D341Med (cell line): ENCODE measurements around the gene BRSK2.

Experiments used
- DNase-seq: peaks from one replicate; pipeline ENCODE4 v3.0.0; 2012; ENCODE audit warnings: low spot score

BRSK2 gene

DNA sequence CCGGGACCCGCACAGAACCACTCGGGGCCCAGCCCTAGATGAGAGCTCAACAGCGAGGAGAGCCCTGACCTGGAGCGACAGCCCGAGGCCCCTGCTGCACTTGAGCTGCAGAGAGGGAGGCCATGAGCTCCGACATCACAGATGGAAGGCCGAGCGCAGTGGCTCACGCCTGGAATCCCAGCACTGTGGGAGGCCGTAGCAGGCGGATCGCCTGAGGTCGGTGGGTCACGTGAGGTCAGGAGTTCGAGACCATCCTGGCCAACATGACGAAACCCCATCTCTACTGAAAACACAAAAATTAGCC is 13.8 kb upstream of the BRSK2 start:
- DNase-seq, result no peak

DNA sequence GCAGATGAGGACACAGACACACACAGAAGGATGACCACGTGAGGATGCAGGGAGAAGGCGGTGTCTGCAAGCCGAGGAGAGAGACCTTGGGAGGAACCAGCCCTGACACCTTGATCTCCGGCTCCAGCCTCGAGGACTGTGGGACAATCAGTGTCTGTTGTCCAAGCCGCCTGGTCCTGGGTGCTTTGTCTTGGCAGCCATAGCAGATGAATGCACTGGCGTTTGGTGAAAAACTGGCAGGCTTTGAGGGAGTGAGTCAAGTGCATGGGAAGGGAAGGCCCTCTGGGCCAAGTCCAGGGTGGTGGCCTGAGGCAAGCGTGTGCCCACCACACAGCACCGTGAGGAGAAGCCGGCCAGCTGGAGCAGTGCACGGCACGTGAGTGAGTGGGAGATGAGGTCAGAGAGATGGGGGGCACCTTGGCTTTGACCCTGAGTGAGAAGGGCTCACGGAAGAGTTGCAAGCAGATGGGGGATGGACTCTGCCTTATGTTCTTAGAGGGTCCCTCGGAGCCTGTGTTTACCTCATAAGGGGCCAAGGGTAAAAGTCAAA is 12.4 kb upstream of the BRSK2 start:
- DNase-seq, result no peak

DNA sequence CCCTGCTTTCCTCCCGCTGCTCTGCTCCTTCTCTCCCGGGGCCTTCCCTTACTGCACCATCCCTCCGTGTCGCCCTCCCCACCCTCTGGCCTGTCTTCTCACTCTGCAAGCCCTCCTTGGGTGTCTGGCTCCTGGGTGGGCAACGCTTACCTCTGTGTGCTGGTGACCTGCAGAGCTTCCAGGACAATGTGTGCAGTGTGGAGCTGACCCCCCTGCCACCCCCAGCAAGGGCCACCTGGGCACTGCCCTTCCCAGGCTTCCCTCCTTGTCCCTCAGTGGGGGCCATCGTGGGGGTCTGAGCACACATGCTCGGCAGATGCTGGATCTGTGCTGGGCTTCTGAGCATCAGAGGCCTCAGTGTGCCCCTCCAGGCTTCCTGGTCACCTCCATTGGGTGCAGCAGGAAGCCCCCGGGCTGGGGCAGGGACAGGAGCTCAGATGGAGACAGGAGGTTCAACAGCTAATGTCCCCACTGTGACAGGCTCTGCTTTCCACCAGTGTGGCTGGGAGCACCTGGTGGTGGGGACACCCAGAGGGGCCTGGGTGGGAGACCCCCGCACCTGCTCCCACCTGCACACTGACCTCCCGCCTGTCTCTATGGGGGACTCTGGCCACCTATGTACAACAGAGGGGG is 7.8 kb upstream of the BRSK2 start:
- DNase-seq, result no peak

DNA sequence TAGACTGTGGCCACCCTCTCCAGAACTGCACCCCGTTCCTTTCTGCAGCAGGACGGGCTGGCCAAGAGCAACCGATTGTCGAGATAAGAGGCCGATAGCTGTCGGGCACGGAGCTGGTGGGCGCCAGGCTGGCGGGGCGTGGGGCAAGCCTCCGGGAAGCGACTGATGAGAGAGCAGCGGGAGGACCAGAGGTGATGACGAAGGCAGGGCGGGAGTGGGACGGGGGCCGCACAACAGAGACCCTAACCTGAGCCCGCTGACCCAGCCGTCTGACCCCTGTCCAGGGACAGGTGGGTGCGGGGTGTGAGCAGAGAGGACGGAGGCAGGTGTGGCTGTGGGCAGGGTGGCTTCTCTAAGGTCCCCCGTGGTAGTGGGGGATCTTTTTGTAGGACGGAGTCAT is 7.3 kb upstream of the BRSK2 start:
- no peak for DNase-seq

DNA sequence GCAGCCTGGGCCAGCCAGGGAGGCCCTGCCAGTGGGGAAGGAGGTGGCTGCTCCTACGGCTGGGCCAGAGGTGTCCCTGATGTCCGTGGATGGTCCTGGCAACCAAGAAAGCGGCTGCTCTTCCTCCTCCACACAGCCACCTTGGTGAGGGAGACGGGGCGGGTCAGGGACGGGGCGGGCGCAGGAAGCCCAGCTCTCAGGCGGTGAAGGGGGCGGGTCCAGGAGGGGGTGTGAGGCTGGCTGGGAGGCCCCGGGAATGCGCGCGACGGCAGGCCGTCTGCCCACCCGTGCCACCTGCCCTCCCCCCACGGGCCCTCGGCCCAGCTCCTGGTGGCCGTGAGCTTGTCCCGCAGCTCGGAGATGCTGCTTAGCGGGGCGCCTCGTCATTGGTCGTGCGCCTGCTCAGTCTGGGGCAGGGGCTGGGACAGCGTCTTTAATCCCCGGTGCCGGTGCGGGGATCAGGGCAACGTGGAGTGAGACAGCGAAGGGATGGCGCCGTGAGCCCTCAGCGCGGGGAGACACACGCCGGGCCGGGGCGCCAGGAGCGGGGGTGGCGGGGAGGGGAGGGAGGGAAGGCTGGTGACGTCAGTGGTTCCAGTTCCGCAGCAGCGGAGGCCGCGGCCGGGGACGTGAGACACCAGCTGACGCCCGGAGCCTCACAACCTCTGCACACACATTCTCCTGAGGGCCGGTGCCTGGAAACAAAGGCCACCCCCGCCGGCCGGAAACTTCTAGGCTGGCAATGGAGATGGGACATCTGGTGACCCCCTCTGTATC is 6.7 kb upstream of the BRSK2 start:
- DNase-seq, result peak; percentile 90

DNA sequence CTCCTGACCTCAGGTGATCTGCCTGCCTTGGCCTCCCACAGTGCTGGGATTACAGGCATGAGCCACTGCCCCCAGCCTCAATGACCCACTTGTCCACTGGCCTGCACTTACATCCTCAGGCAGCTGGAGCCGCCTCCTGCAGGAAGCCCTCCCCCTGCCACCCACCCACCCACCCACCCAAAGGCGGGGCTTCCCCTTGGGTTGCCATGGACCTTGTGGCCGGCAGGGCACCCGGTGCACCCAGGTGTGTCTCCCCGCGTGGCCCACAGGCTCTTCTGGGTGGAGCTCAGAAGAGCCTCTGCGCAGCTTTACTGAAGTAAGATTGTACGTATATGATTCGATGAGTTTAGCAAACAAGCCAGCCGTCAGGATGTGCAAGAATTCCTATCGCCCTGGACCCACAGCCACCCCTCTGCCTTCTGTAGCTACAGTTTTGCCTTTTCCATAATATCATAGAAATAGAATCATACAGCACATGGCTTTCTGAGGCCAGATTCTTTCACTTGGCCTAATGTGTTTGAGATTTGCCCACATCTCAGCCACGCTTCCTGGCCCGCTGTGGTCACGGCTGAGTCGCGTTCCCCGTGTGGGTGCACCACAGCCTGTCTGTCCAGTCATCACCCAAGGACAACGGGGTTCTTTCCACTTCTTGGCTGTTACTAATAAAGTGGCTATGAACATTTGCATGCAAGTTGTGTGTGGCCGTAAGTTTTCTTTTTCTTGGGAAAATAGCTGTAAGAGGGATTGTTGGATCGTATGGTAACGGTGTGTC is 5.3 kb upstream of the BRSK2 start:
- DNase-seq, result no peak

DNA sequence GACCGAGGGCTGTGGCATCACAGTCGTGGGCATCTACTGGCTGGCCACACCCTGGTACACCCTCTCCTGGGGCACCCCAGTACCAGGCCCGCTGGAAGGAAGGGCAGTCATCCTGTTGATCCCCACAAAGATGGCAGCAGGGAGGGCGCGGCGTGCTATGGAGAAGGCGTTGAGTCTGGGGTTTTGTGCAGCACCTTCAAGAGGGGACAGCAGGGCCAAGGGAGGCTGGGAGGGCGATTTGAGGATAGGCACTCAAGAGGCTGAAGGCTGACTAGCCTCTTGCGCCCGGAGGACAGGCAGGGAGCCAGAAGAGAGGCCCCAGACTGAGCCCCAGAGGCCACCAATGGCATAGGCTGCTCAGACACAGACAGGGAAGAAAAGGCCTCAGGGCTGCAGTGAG is 2.2 kb upstream of the BRSK2 start:
- no peak for DNase-seq

DNA sequence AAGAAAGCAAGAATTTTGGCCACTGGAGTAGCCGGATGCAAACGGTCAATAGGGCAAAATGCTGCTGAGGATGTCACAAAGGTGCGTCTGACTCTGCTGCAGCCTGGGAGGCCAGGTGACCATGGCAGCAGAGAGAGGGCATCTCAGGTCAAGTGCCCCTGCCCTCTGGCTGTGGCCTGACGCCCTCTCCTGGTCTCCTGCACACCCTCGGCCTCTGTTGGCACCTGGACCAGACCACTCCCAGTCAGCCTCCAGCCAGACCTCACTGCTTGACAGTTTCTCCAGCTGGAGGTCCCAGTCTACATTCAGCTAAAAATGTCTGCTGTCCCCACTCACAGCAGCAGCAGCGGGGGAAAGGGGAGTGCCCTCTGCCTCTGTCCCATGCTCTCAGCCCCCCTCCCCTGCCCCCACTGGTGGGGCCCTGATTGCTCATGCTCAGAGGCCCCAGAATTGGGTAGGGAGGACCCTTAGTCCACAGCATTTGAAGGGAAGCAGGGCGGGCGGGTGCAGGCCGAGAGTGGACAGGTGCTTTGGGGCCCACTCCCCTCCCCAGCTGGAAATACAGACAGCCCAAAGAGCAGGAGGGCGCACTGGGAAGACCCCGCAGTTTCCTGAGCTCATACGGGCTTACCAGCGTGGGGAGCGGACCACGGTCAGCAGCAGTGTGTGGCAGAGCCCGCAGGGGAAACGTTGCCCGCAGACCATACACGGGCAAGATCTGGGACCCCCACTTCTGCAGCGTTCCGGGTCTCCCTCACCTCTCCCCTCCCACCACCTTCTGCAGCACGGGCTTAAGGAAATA is 1.6 kb upstream of the BRSK2 start:
- DNase-seq, result no peak

DNA sequence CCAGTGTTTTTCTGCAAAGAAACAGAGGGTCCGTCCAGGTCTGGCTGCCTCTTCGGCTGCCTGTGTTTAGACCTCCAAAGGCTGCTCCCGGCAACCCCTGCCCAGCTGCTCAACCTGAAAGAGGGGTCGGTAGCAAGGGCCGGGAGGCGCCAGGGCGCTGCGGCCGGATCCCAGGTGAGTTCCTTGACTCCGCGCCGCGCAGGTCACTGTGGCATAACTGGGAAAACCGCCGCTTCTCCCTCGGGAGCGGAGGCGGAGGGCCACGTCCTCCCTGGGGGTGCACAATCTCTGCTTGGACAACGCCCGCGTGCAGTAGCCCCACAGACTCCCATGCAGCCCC is 1.0 kb upstream of the BRSK2 start:
- DNase-seq, result no peak

DNA sequence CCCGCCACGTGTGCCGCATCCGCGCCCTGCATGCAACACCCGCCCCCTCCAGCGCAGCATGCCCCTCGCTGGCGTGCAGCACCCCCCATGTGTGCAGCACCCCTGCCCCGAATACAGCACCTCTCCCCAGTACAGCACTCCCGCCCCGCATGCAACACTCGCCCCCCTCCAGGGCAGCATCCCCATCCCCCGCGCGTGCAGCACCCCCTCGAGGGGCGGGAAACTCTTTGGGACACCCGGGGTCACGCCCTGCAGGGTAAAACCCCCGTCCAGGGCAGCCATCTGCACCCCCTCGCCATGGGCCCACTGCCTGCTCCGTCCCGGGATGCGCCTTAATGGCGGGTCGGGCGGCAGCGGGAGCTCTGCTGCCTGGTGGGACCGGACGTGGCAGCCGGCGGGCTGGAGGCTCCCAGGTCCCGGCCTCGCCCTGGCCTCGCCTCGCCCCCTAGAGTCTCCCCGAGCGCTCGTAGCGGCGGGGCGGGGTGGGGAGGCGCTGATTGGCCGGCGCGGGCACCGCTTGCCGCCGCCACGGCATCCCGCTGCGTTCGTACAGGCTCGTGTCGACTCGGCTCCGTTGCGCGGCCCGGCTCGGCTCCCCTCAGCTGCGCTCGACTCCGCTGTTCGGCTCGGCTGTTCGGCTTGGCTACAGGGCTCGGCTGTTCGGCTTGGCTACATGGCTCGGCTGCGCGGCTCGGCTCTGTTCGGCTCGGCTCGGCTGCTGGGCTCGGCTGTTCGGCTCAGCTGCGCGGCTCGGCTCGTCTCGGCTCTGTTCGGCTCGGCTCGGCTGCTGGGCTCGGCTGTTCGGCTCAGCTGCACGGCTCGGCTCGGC is 417 bp upstream of the BRSK2 start:
- peak; percentile 95 for DNase-seq

DNA sequence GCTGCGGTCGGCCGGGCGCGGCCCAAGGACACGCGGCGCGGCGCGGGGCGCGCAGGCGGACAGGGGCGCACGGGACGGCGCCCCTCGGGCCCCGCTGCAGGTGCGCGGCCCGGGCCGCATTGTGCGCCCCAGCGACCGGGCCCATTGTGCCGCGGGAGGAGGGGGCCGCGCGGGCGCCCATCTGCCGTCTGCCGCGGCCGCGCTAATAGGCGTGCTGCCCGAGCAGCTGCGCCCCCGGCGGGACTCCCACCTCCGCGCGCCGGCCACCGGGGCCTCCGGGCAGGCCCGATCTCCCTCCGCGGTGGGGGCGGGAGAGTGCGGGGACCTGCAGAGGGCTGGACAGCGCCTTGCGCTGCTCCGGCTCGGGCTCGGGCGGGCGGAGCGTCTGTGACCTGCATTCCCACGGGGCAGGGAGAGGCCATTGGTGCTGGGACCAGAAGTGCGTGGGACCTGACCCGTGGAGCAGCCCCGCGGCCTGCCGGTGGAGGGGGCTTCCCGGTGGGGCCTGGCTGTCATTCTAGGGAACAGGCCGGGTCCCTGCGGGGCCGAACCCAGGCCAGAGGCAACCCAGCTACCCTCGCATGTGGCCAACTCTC is 933 bp downstream of the BRSK2 start:
- peak; percentile 76 for DNase-seq

DNA sequence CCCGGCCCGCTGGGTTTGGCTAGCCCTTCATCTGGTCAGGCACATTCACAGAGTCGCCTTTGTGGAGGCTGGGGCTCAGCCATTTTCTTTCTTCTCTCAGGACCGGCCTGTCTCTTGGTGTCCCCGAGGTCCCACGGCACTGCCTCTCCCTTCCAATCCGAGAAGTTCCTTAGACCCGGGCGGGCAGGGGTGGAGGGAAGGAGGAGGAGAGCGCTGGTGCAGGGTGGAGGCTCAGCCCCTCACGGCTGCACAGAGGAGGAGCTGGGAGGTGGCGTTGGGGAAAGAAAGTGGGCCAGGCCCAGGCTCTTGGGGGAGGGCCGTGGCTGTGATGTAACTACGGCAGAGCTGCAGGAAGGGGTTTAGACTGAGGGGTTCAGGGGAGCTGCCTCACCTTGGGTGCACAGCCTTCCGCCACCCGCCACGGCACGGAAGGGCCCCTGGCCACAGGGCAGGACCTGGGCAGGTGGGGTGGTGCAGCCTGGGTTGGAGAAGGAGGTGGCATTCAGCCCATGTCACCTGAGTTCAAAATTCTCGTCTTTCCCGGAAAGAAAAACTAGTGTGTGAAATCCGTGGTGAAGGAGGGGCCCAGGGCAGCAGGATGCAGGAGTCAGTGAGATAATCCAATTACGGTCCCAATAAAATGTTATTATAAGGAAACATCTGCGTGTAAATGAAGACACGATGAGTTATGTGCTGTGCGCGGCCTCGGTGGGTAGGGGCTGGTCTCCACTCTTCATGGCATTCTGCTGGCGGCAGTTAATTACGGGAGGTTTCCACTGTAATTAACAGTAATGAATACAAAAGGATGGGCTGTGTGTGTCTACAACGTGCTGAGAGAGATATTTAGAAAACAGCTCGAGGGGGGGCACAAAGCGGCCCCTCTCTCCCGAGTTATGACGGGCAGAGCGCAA is 1.7 kb downstream of the BRSK2 start:
- peak; percentile 68 for DNase-seq

DNA sequence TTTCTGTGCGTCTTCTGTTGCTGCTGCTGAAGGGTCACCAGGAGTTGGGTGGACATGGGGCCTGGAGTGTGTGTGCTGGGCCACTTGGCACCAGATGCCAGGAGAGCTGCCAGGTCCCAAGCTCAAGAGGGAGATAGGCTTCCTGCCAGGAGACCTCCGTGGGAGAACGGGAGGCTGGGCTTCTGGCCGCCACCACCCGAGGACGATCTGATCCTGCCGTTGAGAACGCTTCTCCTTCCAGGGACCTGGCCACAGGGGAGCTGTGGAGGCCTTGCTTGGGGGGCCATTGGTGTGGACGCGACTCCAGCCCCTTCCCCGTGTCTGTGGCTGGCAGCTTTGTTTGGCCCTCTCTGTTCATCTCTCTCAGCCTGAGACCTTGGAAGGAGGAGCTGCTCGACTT is 2.4 kb downstream of the BRSK2 start:
- DNase-seq, result no peak

DNA sequence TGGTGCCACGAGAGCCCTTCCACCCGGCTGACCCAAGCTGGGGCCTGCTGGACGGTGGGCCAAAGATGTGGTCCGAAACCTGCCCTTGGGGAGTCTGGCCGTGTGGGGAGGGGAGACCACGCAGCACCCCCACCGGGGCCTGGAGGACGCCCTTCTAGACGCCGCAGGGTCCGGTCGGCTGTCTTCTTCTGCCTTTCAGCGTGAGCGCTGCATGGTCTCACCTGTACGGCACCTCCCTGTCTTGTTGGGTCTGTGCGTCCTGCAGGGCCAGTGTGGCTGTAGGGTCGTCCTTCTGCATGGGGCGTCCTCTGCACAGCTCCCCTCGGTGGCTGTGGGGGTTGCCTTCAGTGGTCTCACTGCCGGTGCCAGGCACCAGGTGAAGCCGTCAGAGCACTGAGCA is 2.8 kb downstream of the BRSK2 start:
- DNase-seq, result no peak

DNA sequence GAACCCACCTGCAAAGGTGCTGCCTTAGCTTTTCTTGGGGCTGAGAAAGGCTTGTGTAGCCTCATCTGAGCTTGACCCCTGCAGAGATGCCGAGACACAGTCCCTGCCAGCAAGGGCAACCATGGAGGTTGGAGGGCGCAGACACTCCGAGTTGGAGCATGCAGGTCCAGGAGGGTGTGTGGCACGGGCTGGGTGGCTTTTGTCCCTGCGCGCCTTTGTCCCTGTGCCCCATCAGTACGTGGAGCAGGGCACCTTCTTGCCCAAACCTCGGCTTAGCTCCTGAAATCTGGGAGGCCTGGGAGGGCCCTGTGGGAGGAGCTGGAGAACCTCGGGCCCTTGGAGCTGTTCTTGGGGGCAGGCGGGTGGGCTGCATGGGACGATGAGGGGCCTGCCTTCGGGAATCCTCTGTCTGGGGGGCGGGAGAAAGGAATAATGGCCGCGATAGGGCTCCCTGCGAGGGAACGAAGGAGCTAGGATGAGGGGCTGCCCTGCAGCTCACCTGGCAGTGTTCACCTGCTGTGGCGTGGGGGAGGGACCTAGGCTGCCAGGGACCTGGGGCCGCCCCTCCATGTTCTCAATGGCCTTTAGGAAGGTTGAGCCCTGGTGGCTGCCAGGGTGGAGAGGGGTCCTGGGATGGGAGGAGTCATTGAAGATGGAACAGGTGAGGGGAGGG is 3.4 kb downstream of the BRSK2 start:
- no peak for DNase-seq

DNA sequence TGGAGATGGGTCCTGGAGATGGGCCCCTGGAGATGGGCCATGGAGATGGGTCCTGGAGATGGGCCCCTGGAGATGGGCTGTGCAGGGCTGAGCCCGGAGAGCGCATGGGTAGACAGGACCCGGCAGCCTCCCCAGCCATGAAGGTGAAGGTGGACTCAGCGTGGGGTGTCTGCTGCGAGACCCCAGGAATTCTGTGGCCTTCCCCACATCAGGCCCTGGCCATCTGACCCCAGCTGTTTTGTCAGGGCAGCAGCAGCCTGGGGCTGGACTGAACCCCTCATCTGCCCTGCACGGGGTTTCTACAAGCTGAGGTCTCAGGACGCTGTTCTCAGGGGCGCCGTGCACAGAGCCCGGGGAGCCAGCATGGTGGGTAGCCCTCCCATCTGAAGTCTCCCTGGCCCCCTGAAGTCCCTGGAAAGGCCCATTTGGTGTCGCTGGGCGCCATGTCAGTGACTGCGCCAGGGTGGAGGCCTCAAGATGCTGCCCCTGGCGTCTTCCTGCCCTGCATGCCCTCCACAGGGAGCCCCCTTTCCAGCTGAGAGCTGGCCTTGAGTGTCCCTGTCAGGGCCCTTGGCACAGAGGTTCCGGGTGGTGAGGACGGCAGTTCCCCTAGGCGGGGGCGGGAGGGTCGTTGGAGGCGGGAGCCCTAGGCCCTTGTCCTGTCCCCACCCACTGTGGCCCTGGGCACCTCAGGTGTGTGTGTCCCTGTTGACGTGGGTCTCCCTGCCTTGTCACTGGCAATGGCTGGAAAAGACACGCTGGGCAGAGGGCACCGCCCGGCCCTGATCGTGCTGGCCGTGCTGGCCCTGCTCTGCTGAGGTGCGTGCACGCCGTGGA is 5.4 kb downstream of the BRSK2 start:
- no peak for DNase-seq

DNA sequence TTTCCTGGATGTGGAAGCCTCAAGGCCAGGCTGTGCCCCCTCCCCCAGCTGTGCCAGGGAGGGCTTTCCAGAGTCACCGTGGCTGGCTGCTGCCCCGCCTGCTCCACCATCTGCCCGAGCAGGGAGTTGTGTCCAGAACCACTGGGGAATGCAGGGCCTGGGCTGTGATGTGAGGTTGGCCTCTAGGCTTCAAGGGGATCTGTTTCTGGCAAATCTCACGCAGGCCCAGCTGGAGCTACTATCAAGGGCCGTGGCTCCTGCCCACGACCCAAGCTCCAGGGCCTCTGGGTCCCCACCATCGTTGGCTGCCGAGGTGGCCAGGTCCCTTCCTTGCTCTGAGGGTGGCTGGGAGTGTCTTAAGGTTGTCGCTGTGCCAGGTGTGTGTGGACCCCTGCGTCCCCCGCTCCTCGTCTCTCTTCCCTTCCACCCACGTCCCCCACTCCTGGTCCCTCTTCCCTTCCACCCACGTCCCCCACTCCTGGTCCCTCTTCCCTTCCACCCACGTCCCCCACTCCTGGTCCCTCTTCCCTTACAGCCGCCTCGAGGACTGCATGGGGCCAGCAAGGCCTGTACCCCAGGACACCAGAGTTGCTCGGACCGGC is 6.1 kb downstream of the BRSK2 start:
- DNase-seq, result no peak

DNA sequence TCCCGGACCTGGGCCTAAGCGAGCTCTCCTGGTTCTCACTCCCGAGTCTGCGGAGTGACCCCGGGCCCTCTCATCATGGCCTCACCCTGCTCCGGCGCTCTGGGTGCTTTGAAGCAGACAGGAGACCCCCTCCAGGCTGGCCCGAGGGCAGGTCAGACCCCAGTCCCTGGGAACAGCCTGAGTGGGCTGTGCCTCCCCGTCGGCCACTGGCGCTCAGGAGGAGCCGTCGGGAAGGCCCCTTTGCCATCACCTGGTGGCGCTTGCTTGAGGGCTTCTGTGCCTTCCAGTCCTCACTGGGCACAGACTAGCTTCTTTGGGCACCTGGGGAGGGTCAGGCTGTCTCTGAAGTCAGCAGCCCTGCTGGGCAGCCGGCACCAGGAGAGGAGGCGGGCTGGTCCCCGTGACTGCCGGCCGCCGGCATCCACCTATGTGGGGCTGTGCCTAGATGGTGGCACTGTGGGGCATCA is 6.7 kb downstream of the BRSK2 start:
- no peak for DNase-seq
